ENCODE results near the gene PRX. TPM values are rescaled to one million over a fixed set of nuclear protein-coding genes. Genes with fewer than 3 reads are reported as not detected.

The PRX gene
- total and polyA plus RNA-seq, 4 donors, result 6.1 to 51.7 (median 19.2) TPM

DNA sequence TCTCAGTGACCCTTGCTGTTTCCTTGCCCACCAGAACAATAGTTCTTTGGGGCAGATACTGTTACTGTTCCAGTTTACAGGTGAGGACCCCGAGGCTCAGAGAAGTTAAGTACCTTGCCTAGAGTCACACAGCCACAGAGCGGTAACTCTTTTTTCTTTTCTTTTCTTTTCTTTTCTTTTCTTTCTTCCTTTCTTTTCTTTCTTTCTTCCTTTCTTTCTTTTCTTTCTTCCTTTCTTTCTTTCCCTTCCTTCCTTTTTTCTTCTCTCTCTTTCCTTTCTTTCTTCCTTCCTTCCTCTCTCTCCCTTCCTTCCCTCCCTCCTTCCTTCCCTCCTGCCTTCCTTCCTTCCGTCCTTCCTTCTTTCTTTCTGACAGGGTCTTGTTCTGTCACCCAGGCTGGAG is 4.9 kb upstream of the PRX start:
- H3K4me3 ChIP-seq (ENCODE audit: low read depth, low read length), result no peak overlapping the region
- peaks cover 6% of the 10 kb centered on the region for H3K36me3 ChIP-seq (ENCODE audit: control insufficient read depth, insufficient read depth, low read length)
- H3K4me1 ChIP-seq (ENCODE audit: control insufficient read depth, insufficient read depth, low read length), result peaks cover 44% of the 10 kb centered on the region
- H3K27ac ChIP-seq (ENCODE audit: low read depth, low read length), result peak overlapping the region; percentile 59
- no peaks in the 10 kb centered on the region for H3K27me3 ChIP-seq (ENCODE audit: control insufficient read depth, insufficient read depth, low read length)
- no peaks in the 10 kb centered on the region for H3K9me3 ChIP-seq (ENCODE audit: control insufficient read depth, insufficient read depth, low read length)
- WGBS (ENCODE audit: insufficient coverage), result 82% methylated on average over 3 of the region's 3 CpGs
- DNase-seq (ENCODE audit: low read depth in 4 of 6, low spot score in 6 of 6), result no peak

DNA sequence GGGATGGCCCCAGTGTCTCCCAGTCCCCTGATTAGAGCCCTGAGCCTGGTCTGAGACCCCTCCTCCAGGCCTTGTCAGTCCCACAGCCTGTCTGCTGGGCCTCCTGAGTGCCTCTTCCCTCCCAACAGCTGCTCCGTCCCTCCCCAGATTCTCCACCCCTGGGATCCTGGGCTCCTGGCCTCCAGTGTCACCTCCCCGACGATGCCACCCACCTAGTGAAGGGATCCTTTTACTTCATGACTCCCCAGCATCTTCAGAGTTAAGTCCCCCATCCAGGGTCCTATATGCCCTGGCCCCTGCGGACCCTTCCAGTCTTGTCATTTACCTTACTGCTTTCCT is 4.4 kb upstream of the PRX start:
- Histone ChIP-seq H3K27me3 (ENCODE audit: control insufficient read depth, insufficient read depth, low read length) (no peaks in the 10 kb centered on the region), H3K4me3 (ENCODE audit: low read depth, low read length) (no peak overlapping the region), H3K4me1 (ENCODE audit: control insufficient read depth, insufficient read depth, low read length) (peaks cover 47% of the 10 kb centered on the region), H3K27ac (ENCODE audit: low read depth, low read length) (peak overlapping the region; percentile 59), H3K9me3 (ENCODE audit: control insufficient read depth, insufficient read depth, low read length) (no peaks in the 10 kb centered on the region), H3K36me3 (ENCODE audit: control insufficient read depth, insufficient read depth, low read length) (peaks cover 2% of the 10 kb centered on the region)
- 72% methylated on average over 4 of the region's 4 CpGs for WGBS (ENCODE audit: insufficient coverage)
- no peak for DNase-seq (ENCODE audit: low read depth in 4 of 6, low spot score in 6 of 6)

DNA sequence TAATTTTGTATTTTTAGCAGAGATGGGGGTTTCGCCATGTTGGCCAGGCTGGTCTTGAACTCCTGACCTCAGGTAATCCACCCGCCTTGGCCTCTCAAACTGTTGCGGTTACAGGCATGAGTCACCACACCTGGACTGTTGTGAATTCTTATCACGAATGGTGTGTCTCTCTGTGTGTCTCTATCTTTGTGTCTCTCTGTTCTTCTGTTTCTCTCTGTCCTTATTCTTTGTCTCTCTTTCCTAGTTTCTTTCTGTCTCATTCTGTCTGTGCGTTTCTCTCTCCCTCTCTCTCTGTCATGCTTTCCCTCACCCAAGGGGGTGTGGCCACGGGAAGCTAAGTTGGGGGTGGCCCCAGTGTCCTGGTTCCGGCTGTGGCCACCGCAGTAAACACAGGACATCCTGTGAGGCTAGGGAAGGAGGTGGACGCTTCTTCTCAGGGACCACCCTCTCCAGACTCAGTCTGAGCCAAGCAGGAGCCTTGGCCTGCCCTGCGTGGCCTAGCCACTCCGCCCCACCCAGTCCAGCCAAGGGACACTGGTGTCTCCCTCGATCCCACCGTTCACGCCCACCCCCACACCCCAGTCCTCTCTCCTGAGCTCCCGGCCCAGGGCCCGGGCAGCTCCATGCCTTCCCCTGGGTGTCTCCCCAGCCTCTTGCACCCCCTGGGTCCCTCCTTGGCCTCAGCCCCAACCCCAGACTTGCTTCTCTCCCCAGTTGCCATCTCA is 3.9 kb upstream of the PRX start:
- Histone ChIP-seq H3K27ac (ENCODE audit: low read depth, low read length) (peak overlapping the region; percentile 59), H3K27me3 (ENCODE audit: control insufficient read depth, insufficient read depth, low read length) (no peaks in the 10 kb centered on the region), H3K4me3 (ENCODE audit: low read depth, low read length) (no peak overlapping the region), H3K36me3 (ENCODE audit: control insufficient read depth, insufficient read depth, low read length) (no peaks in the 10 kb centered on the region), H3K9me3 (ENCODE audit: control insufficient read depth, insufficient read depth, low read length) (no peaks in the 10 kb centered on the region), H3K4me1 (ENCODE audit: control insufficient read depth, insufficient read depth, low read length) (peaks cover 47% of the 10 kb centered on the region)
- DNase-seq (ENCODE audit: low read depth in 4 of 6, low spot score in 6 of 6), result no peak
- 62% methylated on average over 10 of the region's 16 CpGs for WGBS (ENCODE audit: insufficient coverage)

DNA sequence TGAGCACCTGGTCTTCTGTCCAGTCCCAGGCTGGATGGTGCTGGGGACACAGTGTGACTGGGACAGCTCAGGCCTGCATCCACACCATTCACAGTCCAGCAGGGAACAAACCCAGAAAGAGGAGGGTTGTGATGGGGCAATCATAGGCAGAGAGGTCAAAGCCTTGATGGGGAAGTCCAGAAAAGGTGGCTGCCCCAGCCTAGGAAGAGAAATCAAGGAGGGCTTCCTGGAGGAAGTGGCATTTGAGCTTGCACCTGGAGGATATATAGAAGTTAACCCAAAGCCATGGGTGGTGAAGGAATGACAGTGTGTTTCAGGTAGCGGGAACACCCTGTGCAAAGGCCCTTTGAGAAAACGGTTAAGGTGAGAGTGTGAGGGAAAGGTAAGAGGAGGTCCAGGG is 2.6 kb upstream of the PRX start:
- Histone ChIP-seq H3K27me3 (ENCODE audit: control insufficient read depth, insufficient read depth, low read length) (no peaks in the 10 kb centered on the region), H3K9me3 (ENCODE audit: control insufficient read depth, insufficient read depth, low read length) (no peaks in the 10 kb centered on the region), H3K36me3 (ENCODE audit: control insufficient read depth, insufficient read depth, low read length) (no peaks in the 10 kb centered on the region), H3K27ac (ENCODE audit: low read depth, low read length) (peak overlapping the region; percentile 7), H3K4me3 (ENCODE audit: low read depth, low read length) (no peak overlapping the region), H3K4me1 (ENCODE audit: control insufficient read depth, insufficient read depth, low read length) (peaks cover 41% of the 10 kb centered on the region)
- 70% methylated on average over 2 of the region's 2 CpGs for WGBS (ENCODE audit: insufficient coverage)
- DNase-seq (ENCODE audit: low read depth in 4 of 6, low spot score in 6 of 6), result no peak

DNA sequence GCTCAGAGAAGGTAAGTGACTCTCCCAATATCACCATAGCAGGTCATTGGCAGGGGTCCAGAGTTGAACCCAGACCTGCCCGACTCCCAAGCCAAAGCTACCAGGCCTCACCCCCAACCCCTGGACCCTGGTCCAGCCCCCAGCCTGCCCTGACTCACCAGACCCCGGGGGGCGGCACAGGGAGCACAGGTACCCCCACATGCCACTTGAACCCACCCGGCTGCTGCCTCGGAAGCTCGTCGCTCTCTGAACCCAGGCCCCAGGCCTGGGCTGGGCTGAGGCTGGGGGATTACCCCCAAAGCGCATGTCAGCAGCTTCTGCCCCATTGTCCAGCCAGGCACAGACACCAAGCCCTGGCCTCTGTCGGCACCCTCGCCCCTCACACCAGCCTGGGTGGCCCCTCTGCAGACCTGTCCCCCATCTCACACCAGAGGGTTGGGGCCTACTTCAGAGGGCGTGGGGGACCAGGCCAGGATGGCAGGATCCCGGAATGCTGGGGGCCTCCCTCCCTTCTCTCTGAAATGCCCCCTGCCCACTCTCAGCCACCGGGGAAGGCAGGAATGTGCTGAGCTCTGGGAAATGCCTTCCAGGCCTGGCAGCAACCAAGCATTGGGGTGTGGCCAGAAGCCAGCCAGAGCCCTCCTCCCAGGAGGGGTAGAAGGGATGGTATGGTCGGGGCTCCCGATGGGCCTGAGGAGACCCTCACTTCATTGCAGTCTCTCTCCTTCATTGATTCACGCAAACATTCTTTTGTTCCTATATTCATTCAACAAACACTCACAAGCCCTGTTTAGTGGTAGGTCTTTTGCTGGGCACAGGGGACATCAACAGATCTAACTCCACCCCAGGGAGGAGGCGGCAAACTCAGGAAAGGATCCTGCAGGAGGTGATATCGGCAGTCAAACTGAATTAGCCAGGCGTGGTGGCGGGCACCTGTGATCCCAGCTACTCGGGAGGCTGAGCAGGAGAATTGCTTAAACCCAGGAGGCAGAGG is 1.7 kb upstream of the PRX start:
- Histone ChIP-seq H3K4me3 (ENCODE audit: low read depth, low read length) (no peak overlapping the region), H3K9me3 (ENCODE audit: control insufficient read depth, insufficient read depth, low read length) (no peaks in the 10 kb centered on the region), H3K4me1 (ENCODE audit: control insufficient read depth, insufficient read depth, low read length) (peaks cover 37% of the 10 kb centered on the region), H3K36me3 (ENCODE audit: control insufficient read depth, insufficient read depth, low read length) (no peaks in the 10 kb centered on the region), H3K27ac (ENCODE audit: low read depth, low read length) (no peak overlapping the region), H3K27me3 (ENCODE audit: control insufficient read depth, insufficient read depth, low read length) (no peaks in the 10 kb centered on the region)
- WGBS (ENCODE audit: insufficient coverage), result 93% methylated on average over 15 of the region's 21 CpGs
- DNase-seq (ENCODE audit: low read depth in 4 of 6, low spot score in 6 of 6), result no peak

DNA sequence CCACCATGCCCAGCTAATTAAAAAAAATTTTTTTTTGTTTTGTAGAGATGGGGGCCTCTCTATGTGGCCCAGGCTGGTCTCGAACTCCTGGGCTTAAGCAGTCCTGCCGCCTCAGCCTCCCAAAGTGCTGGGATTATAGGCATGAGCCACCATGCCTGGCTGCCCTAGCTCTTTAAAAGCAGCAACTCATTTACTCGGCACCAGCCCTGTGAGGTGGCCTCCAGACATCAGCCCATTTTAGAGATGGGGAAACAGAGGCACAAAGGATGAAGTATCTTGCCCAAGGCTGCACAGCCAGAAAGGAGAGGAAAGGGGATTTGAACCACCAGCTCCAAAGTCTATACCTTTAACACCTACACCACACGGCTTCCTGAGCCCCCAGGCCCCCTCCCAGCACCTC is 312 bp downstream of the PRX start:
- H3K36me3 ChIP-seq (ENCODE audit: control insufficient read depth, insufficient read depth, low read length), result no peaks in the 10 kb centered on the region
- H3K9me3 ChIP-seq (ENCODE audit: control insufficient read depth, insufficient read depth, low read length), result no peaks in the 10 kb centered on the region
- no peak for DNase-seq (ENCODE audit: low read depth in 4 of 6, low spot score in 6 of 6)
- peak overlapping the region; percentile 61 for H3K27ac ChIP-seq (ENCODE audit: low read depth, low read length)
- H3K27me3 ChIP-seq (ENCODE audit: control insufficient read depth, insufficient read depth, low read length), result no peaks in the 10 kb centered on the region
- peak overlapping the region; percentile 12 for H3K4me3 ChIP-seq (ENCODE audit: low read depth, low read length)
- 69% methylated on average over 4 of the region's 4 CpGs for WGBS (ENCODE audit: insufficient coverage)
- H3K4me1 ChIP-seq (ENCODE audit: control insufficient read depth, insufficient read depth, low read length), result peaks cover 37% of the 10 kb centered on the region

DNA sequence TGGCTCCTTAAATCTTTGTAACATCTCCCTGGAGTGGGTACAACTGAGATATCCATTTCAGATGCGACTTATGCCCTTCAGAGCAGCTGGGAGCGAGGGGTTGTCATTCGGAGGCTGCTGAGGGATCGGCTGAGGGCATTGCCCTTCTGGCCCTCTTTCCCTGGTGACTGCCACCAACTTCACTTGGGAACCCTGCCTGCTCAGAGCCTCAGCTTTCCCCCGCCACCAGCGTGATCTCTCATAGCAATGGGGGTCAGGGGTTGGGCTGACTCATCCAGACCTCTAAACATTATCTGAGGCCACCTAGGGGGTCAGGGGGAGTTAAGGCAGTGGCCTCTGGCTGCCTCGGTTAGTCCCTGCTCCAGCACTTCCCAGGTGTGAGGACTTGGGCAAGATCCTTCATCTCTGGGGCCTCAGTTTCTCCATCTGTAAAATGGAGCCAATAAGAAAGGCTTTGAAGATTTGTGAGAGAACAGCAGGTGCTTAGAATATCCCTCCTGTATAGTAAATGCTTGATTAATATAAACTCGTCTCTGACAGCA is 1.1 kb downstream of the PRX start:
- Histone ChIP-seq H3K27me3 (ENCODE audit: control insufficient read depth, insufficient read depth, low read length) (no peaks in the 10 kb centered on the region), H3K4me1 (ENCODE audit: control insufficient read depth, insufficient read depth, low read length) (peaks cover 30% of the 10 kb centered on the region)
- 65% methylated on average over 5 of the region's 8 CpGs for WGBS (ENCODE audit: insufficient coverage)

DNA sequence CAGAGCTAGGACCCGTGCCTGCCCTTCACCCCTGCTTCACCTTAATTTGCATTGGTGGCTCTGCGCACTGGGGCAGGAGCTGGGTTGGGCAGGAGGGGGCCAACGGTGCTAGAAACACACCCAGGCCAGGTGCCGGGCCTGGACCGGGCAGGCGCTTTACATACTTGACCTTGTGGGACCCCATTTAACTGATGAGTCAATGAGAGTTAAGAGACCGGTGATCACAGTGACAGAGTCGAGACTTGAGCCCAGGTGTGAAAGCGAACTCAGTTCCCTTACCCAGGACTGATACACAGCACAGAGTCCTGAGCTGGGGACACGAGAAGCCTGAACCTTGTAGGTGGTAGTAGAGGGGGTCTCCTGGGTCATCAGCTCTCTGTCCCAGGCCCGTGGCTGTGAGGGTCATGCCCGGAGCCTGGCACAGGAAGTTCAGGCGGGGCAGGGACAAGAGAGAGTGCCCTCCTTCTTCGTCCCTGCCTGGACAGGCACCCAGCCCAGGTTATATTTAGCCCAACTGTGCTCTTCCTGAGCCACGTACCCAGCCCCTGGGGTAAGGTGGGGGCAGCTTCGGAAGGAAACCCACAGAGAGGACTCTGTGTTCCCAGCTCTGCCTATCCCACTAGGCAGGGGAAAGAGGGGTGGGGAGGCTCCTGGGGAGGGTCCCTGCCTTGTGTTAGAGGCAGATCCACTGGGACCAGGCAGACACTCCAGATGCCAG is 1.9 kb downstream of the PRX start:
- Histone ChIP-seq H3K27me3 (ENCODE audit: control insufficient read depth, insufficient read depth, low read length) (no peaks in the 10 kb centered on the region), H3K4me1 (ENCODE audit: control insufficient read depth, insufficient read depth, low read length) (peaks cover 29% of the 10 kb centered on the region), H3K36me3 (ENCODE audit: control insufficient read depth, insufficient read depth, low read length) (no peaks in the 10 kb centered on the region), H3K27ac (ENCODE audit: low read depth, low read length) (no peak overlapping the region), H3K9me3 (ENCODE audit: control insufficient read depth, insufficient read depth, low read length) (no peaks in the 10 kb centered on the region), H3K4me3 (ENCODE audit: low read depth, low read length) (no peak overlapping the region)
- 72% methylated on average over 16 of the region's 16 CpGs for WGBS (ENCODE audit: insufficient coverage)
- DNase-seq (ENCODE audit: low read depth in 4 of 6, low spot score in 6 of 6), result no peak

More for the DNA sequence above, 1.1 kb downstream of the PRX start:
- no peak for DNase-seq (ENCODE audit: low read depth in 4 of 6, low spot score in 6 of 6)
- Histone ChIP-seq H3K4me3 (ENCODE audit: low read depth, low read length) (no peak overlapping the region), H3K27ac (ENCODE audit: low read depth, low read length) (no peak overlapping the region), H3K9me3 (ENCODE audit: control insufficient read depth, insufficient read depth, low read length) (no peaks in the 10 kb centered on the region), H3K36me3 (ENCODE audit: control insufficient read depth, insufficient read depth, low read length) (no peaks in the 10 kb centered on the region)

DNA sequence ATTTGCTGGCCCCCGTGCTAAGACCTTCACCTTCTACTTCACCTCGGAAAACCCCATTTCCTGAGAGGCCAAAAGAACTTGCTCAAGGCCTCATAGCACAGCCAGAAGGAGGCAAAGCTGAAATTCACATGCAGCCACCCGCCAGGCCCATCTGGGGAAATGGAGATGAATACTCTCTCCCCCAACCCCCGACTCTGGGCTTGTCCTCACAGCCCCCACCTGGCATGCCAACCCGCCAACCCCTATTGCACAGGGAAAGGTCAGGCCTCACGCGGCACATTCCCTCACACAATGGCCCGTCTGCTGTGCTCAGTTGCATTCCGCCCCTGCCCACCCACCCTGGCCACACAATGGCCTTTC is 3.2 kb downstream of the PRX start:
- Histone ChIP-seq H3K9me3 (ENCODE audit: control insufficient read depth, insufficient read depth, low read length) (no peaks in the 10 kb centered on the region), H3K4me3 (ENCODE audit: low read depth, low read length) (no peak overlapping the region), H3K27me3 (ENCODE audit: control insufficient read depth, insufficient read depth, low read length) (no peaks in the 10 kb centered on the region), H3K4me1 (ENCODE audit: control insufficient read depth, insufficient read depth, low read length) (peaks cover 28% of the 10 kb centered on the region), H3K27ac (ENCODE audit: low read depth, low read length) (no peak overlapping the region), H3K36me3 (ENCODE audit: control insufficient read depth, insufficient read depth, low read length) (no peaks in the 10 kb centered on the region)
- no peak for DNase-seq (ENCODE audit: low read depth in 4 of 6, low spot score in 6 of 6)
- WGBS (ENCODE audit: insufficient coverage), result 38% methylated on average over 6 of the region's 9 CpGs
